Panc1 (cell line): ENCODE data around the gene ISY1. TPM values are rescaled to one million over a fixed set of nuclear protein-coding genes. Genes with fewer than 3 reads are reported as not detected.
A peak's percentile ranks its signal among the peaks of the same experiment; 100 is the strongest.

ENCODE experiments used
- ATAC-seq: fragments of 200-7000 bp; cut with Tn5 transposase; 2 replicates; pipeline ENCODE4 v1.9.1; 2020; ENCODE audit warnings: mild to moderate bottlenecking, moderate library complexity
- BruUV-seq: library from RNA; stranded (reverse); fragments of 400-500 nt; replicated peaks from 2 replicates; lab custom pipeline; 2021; lab: Mats Ljungman, UMichigan
- CTCF ChIA-PET: fragments of 300-600 bp; sonication (Branson Sonifier 250); formaldehyde crosslinking; loops from one replicate; lab custom pipeline; 2022; ENCODE audit warnings: antibody characterized with exemption; lab: Charles Lee
- POLR2A ChIA-PET: fragments of 300-600 bp; sonication (Branson Sonifier 250); formaldehyde crosslinking; loops from one replicate; lab custom pipeline; 2022; ENCODE audit warnings: antibody characterized with exemption; lab: Charles Lee
- DNase-seq: peaks from one replicate; pipeline ENCODE4 v3.0.0-alpha.2; 2010; ENCODE audit warnings: low read depth, low spot score
- H3K27ac ChIP-seq: 2 replicates; pipeline ENCODE4 v1.5.1; 2011; ENCODE audit warnings: mild to moderate bottlenecking, low read length, inconsistent platforms
- H3K27me3 ChIP-seq: fragments of 200-500 bp; sonication (Bioruptor generic); 2 replicates; pipeline ENCODE4 v1.6.0; 2014; ENCODE audit warnings: low read length, inconsistent platforms; ENCODE audit not compliant: control insufficient read depth, insufficient read depth
- H3K36me3 ChIP-seq: fragments of 200-500 bp; sonication (Bioruptor generic); 2 replicates; pipeline ENCODE4 v1.5.1; 2014; ENCODE audit warnings: inconsistent platforms, mild to moderate bottlenecking, low read length, moderate library complexity; ENCODE audit not compliant: control insufficient read depth, insufficient read depth
- H3K4me1 ChIP-seq: 2 replicates; pipeline ENCODE4 v1.5.1; 2011; ENCODE audit warnings: inconsistent platforms, mild to moderate bottlenecking, low read length, moderate library complexity; ENCODE audit not compliant: control insufficient read depth, insufficient read depth
- H3K4me3 ChIP-seq, 2 experiments: 2 replicates each; pipeline ENCODE4 v1.5.1; 2011 to 2012; ENCODE audit warnings: low read depth in 2 of 2, low read length in 2 of 2, mild to moderate bottlenecking in 2 of 2, inconsistent platforms in 1 of 2, moderate library complexity in 1 of 2
- H3K9me3 ChIP-seq: fragments of 200-500 bp; sonication (Bioruptor generic); 2 replicates; pipeline ENCODE4 v1.5.1; 2014; ENCODE audit warnings: low read depth, mild to moderate bottlenecking, inconsistent platforms, low read length, moderate library complexity; ENCODE audit not compliant: control insufficient read depth, insufficient read depth
- POLR2AphosphoS5 ChIP-seq: IDR thresholded peaks from 2 replicates; pipeline ENCODE4 v1.6.1; 2012; ENCODE audit warnings: mild to moderate bottlenecking, low read depth, low read length, moderate library complexity
- SIN3A ChIP-seq: IDR thresholded peaks from 2 replicates; pipeline ENCODE4 v1.6.1; 2012; ENCODE audit warnings: low read depth, mild to moderate bottlenecking, low read length, moderate library complexity, borderline replicate concordance; ENCODE audit not compliant: insufficient read depth
- TCF7L2 ChIP-seq: IDR thresholded peaks from 2 replicates; pipeline ENCODE4 v1.6.1; 2011; ENCODE audit warnings: mild to moderate bottlenecking, low read depth, low read length, inconsistent platforms
- in situ Hi-C: cut with HindIII; loops from 2 replicates; pipeline ENCODE4 v1.10.0; 2016; ENCODE audit warnings: low sequenced_read_pairs, low pct_unique_long_range_greater_than_20kb
- intact Hi-C: fragments of 100-400 bp; cut with micrococcal nuclease; formaldehyde crosslinking; loops from one replicate; pipeline ENCODE4 v1.10.0; 2022; ENCODE audit not compliant: unreplicated experiment
- total RNA-seq: library from RNA; stranded (reverse); gene quantifications from one replicate; pipeline ENCODE4 v1.2.1, GENCODE V29; 2021; ENCODE audit not compliant: unreplicated experiment
- TF ChIP-seq, protein P1 (sequence below): fragments of 450-650 bp; IDR thresholded peaks from 2 replicates; pipeline ENCODE4 v1.5.1; 2017; ENCODE audit warnings: mild to moderate bottlenecking
- TF ChIP-seq, protein P2 (sequence below), 2 experiments: IDR thresholded peaks; 2 replicates each; pipeline ENCODE4 v1.6.1; 2011 to 2012; ENCODE audit warnings: low read depth in 2 of 2, control low read depth in 1 of 2, low read length in 1 of 2, mild to moderate bottlenecking in 1 of 2, moderate library complexity in 1 of 2; ENCODE audit not compliant: insufficient read depth in 1 of 2

ISY1 gene
- total RNA-seq, 1 experiment from 2014 or later, result 45.7 TPM

DNA sequence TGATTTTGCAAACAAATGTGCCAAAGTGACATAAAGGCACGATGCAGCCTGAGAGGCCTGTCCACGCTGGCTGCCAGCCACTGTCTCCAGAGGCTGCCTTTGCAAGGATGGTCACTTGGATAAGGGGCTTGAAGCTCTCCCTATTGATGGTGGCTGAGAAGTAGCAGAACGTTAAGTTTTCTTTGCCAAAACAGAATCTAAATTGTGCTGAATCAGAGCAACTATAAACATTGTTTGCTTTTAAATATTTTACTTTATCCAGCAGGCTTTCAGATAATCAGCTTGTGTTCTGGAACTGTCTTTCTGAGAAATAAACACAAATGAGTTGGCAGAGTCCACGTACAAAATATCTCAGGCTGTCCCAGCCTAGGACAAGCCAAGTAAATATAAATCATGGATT is 46.6 kb upstream of the ISY1 start:
- intact Hi-C loops, result no loop called here
- TF ChIP-seq SIN3A (no peak), TCF7L2 (no peak), POLR2AphosphoS5 (no peak)
- TF ChIP-seq, protein P1, sequence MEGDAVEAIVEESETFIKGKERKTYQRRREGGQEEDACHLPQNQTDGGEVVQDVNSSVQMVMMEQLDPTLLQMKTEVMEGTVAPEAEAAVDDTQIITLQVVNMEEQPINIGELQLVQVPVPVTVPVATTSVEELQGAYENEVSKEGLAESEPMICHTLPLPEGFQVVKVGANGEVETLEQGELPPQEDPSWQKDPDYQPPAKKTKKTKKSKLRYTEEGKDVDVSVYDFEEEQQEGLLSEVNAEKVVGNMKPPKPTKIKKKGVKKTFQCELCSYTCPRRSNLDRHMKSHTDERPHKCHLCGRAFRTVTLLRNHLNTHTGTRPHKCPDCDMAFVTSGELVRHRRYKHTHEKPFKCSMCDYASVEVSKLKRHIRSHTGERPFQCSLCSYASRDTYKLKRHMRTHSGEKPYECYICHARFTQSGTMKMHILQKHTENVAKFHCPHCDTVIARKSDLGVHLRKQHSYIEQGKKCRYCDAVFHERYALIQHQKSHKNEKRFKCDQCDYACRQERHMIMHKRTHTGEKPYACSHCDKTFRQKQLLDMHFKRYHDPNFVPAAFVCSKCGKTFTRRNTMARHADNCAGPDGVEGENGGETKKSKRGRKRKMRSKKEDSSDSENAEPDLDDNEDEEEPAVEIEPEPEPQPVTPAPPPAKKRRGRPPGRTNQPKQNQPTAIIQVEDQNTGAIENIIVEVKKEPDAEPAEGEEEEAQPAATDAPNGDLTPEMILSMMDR, result no peak
- TF ChIP-seq, protein P2, sequence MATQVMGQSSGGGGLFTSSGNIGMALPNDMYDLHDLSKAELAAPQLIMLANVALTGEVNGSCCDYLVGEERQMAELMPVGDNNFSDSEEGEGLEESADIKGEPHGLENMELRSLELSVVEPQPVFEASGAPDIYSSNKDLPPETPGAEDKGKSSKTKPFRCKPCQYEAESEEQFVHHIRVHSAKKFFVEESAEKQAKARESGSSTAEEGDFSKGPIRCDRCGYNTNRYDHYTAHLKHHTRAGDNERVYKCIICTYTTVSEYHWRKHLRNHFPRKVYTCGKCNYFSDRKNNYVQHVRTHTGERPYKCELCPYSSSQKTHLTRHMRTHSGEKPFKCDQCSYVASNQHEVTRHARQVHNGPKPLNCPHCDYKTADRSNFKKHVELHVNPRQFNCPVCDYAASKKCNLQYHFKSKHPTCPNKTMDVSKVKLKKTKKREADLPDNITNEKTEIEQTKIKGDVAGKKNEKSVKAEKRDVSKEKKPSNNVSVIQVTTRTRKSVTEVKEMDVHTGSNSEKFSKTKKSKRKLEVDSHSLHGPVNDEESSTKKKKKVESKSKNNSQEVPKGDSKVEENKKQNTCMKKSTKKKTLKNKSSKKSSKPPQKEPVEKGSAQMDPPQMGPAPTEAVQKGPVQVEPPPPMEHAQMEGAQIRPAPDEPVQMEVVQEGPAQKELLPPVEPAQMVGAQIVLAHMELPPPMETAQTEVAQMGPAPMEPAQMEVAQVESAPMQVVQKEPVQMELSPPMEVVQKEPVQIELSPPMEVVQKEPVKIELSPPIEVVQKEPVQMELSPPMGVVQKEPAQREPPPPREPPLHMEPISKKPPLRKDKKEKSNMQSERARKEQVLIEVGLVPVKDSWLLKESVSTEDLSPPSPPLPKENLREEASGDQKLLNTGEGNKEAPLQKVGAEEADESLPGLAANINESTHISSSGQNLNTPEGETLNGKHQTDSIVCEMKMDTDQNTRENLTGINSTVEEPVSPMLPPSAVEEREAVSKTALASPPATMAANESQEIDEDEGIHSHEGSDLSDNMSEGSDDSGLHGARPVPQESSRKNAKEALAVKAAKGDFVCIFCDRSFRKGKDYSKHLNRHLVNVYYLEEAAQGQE (IDR thresholded peaks at IDR 0.05; ENCODE audit: insufficient read depth in 1 of 2, low read depth in 2 of 2, low read length in 1 of 2), result no peak
- H3K9me3 ChIP-seq, result no peaks in the 10 kb centered on the region
- POLR2A ChIA-PET, result interaction anchor here (0.6 kb wide), 1 partner anchor 17 kb away, joined by 6 read pairs; no protein-coding TSS in a partner anchor
- CTCF ChIA-PET, result interaction anchor here (0.6 kb wide), 1 partner anchor 16 kb away, joined by 7 read pairs; no protein-coding TSS in a partner anchor
- H3K27ac ChIP-seq, result peak overlapping the region; percentile 13
- no peaks in the 10 kb centered on the region for H3K27me3 ChIP-seq
- DNase-seq (no peak), ATAC-seq (no peak)
- in situ Hi-C loops, result no loop called here
- BruUV-seq, result no TSS peak
- H3K36me3 ChIP-seq, result no peaks in the 10 kb centered on the region
- H3K4me1 ChIP-seq, result peaks cover 29% of the 10 kb centered on the region
- H3K4me3 ChIP-seq, result no peak overlapping the region

DNA sequence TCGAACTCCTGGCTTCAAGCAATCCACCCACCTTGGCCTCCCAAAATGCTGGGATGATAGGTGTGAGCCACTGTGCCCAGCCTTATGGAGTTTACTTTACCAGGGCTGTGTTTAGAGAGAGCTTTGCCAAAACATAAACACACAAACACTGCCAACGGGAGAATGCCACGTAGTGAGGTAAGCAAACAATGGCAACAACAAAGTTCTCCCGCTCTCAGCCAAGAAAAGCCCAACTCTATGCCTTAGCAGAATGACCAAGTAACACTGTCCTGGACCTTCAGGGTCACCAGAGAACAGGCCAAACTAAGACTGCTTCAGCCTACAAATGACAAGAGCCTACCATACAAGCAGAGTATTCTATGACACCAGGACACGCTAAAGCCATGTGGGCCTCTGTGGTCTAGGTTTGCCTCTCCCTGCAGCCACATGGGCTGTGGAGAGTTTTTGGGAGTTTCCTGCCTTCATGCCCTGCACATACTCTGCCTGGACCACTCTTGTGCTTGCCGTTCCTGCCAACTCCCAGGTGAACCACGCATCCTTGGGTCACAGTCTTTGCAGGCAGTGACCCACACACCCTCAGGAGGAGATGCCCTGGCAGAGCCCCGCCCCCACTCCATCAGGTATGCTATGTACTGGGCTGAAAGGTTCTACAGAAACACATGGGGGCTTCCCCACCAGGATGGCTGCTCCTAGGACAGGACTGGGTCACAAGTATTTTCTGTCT is 44.4 kb upstream of the ISY1 start:
- Histone ChIP-seq H3K27me3 (no peaks in the 10 kb centered on the region), H3K9me3 (no peaks in the 10 kb centered on the region), H3K27ac (peak overlapping the region; percentile 44), H3K36me3 (no peaks in the 10 kb centered on the region), H3K4me1 (peaks cover 16% of the 10 kb centered on the region), H3K4me3 (no peak overlapping the region)
- in situ Hi-C loops, result no loop called here
- CTCF ChIA-PET, result no interaction called here
- POLR2A ChIA-PET, result no interaction called here
- DNase-seq (no peak), ATAC-seq (peak; percentile 82)
- intact Hi-C loops, result no loop called here
- TF ChIP-seq, protein P1, result no peak
- TF ChIP-seq, protein P2 (IDR thresholded peaks at IDR 0.05; ENCODE audit: insufficient read depth in 1 of 2, low read depth in 2 of 2, low read length in 1 of 2), result no peak
- peak; percentile 59; the same call in 1 of the 2 replicates for TF ChIP-seq TCF7L2
- BruUV-seq, result no TSS peak
